ENCODE measurements around the gene TRMT61A.

The TRMT61A gene

DNA sequence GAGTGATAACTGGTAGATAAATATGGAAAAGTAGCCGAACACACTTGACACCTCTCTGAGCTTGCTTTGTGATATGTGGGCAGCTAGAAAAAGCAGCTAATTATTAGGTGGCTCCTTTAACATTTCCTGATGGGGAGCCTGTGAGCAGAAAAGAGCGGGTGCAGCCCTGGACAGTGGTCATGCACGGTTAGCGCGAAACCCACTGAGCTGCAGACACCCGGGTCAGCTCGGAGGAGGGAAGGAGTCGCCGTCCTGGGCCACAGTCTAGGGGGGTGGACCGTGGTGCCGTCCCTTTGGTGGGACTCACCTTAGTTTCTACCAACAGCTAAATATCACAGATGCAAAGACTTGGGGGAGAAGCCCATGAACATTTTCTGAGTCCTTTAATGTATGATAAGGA is 40.4 kb downstream of the TRMT61A start:
- DNase-seq: no peak

DNA sequence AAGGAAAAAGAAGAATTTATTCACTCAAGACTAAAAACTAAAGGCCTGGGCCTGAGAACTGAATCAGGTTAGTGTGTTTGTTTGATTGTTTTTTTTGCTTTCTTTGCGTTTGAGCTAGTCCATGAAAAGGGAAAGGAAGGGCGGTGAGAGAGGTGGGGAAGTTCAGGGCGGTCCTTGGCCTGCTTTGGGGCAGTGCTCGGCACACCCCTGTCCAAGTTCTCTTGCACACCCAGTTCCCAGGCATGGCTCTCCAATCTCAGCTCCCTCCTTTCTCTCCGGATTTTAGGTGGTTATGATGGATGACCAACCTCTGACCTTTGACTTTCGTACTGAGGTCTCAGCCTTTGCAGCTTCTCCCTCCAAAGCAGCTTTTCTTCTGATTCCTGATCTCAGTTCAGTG is 45.1 kb downstream of the TRMT61A start:
- no peak for DNase-seq

DNA sequence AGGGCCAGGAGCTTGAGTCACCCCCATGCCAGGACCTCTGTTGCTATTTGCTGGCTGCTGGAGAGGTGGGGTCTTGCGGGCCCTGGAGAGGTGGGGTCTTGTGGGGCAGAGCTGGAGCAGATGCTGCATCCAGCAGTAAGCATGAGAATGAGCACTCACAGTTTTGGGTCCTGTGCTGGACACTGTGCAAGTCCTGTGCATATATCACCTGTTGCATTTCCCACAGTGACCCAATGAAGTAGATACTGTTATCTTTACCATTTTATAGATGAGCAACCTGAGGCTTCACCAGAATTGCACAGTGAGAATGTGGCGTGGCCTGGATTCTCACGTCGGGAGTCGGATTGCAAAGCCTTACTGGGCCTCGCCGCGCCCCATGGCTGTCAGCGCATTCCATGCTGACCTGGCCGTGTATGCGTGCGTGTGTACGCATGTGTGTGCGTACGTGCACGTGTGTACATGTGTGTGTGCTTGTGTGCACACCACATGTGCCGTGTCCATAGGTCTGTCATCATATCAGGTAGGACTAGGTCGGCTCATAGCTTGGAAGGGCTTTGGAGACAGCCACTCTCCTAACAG is 45.8 kb downstream of the TRMT61A start:
- DNase-seq: no peak

DNA sequence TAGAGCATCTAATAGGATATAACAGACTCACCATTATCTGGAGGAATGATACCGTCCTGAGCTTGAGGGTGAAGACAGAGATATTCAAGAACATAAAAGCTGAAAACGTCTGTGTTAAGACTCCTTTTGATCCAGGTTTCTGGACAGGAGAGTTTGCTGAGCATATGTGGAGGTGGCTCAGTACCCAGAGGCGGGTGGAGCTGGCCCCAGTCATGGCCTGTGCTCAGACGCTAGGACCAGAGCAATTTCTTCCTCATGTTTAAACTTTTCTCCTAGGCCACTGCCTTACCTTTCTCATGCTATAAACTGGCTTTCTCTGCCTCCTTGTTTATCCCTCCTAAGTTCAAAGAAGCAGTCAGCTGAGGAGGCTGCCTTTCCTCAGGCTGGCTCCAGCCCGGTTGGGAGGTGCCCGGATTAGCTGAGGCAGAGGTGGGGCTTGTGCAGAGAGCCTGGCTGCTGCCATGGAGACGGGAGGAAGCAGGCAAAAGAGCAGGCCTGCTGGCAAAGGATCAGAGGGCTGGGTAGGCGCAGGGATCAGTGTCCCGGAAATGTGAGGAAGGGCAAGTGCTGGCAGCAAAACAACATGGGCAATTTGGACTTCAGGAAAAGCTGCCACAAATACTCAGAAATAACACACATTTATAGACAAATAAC is 47.5 kb downstream of the TRMT61A start:
- peak; percentile 69 for DNase-seq

DNA sequence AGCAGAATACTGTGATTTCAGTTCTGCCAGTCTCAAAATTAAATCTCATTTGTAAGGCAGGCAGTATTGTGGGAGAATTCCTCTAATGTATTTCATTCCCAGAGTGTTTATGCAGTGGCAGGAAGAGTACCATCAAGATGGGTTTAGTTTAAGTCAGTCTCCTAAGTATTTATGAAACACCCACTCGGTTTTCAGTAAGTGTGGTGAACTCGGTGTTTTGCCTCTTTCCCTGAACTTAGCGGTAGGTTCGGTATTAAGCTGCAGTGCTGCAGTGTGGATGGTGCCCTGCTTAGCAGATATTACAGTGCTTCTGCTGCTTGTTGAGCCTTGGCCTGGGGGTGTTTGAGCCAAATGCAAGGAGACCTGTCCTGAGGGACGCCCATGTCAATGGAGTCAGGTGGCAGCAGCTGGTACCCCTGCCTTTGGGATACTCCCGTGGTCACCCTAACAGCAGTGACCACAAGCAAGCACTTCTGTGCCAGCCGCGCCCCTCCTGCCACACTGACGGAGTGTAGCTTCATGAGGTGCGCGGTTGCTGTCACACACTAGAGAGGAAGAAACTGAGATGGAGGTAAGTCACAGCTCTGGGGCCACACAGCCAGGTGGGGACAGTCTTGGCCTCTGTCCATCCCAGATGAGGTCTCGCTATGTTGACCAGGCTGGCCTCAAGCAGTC is 49.5 kb downstream of the TRMT61A start:
- DNase-seq: no peak

DNA sequence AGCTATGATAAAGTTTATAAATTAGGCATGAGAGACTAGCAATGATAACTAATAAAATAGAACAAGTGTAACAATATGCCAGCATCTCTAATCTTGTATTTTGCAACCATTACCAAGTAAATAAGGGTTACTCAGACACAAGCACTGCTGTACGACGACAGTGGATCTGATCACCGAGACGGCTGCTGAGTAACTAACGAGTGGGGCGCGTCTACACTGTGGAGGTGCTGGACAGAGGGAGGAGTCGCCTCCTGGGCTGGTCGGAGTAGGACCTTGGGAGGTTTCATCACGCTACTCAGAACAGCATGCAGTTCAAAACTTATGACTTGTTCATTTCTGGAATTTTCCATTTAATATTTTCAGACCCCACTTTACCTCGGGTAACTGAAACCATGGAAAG is 52.2 kb downstream of the TRMT61A start:
- DNase-seq: no peak

DNA sequence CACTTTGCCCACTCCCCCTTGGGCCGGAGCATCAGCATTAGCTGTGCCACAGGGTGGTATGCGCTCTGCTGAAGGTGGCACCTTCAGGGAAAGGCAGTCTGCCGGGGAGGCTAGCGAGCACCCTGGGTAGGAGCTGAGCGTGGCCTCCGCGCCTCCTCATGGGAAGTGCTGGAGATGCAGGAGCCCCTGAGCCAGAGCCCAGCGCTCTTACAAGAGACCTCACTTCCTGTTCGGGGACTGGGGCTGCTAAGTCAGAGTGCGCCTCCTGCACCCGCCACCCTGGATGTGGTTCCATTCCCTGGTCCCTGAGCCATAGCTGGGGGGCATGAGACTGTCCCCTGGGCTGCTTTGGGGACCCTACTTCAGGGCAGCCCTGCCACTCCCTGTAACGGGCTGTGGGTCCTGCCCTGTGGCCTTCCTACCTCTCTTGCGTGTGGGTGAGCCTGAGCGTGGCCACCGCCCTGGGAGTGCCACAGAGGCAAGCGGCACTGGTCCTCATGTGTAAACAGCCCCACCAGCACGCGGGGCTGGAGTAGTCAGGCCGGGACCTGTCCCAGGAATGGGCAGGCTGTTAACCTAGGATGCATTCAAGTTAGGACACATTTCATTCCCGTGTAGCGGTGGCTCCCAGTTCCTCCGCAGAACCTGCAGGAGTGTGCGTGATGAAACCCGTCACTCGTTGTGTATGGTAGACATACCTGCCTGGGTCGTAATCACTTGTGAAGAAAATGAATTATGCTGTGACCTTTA is 53.1 kb downstream of the TRMT61A start:
- no peak for DNase-seq

DNA sequence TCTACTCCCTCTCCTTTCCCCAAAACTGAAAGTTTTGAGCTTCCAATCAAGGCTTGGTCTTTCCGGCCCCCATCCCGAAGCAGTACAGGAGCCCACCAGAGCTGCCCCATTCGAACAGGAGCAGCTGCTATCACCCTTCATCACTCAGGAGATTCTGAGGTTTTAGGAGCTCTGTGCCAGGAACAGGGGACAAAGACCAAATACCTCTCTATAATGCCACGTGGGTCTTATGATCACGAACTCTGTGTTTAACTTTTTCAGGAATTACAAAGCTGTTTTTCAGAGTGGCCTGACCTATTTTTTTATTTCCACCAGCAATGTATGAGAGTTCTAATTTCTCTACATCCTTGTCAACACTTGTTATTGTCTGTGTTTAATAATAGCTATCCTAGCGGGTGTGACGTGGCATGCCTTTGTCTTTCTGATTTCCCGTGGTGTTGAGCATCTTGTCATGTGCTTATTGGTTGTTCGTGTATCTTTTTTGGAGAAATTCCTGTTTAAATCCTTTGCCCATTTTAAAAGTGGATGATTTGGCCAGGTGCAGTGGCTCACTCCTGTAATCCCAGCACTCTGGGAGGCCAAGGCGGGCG is 55.4 kb downstream of the TRMT61A start:
- DNase-seq: no peak

Data from NCI-H510A (cell line).